ENCODE data around the gene SPNS2.

DNA sequence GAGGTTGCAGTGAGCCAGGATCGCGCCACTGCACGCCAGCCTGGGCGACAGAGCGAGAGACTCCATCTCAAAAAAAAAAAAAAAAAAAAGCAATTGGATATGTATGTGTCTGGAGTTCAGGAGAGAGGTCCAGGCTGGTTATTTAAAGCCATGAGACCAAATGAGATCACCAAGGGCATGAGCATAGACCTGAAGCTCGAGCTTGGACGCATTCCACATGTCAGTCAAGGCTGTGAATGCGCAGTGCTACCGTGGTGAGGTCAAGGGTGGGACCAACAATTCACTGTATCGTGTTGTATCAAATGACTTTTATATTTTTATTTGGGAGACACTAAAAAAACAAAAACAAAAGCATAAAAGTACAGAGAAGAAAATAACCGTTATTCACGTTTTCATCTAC is 29.1 kb upstream of the SPNS2 start:
- TF ChIP-seq, protein P1, sequence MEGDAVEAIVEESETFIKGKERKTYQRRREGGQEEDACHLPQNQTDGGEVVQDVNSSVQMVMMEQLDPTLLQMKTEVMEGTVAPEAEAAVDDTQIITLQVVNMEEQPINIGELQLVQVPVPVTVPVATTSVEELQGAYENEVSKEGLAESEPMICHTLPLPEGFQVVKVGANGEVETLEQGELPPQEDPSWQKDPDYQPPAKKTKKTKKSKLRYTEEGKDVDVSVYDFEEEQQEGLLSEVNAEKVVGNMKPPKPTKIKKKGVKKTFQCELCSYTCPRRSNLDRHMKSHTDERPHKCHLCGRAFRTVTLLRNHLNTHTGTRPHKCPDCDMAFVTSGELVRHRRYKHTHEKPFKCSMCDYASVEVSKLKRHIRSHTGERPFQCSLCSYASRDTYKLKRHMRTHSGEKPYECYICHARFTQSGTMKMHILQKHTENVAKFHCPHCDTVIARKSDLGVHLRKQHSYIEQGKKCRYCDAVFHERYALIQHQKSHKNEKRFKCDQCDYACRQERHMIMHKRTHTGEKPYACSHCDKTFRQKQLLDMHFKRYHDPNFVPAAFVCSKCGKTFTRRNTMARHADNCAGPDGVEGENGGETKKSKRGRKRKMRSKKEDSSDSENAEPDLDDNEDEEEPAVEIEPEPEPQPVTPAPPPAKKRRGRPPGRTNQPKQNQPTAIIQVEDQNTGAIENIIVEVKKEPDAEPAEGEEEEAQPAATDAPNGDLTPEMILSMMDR (IDR thresholded peaks at IDR 0.05) = no peak
- no peak for TF ChIP-seq EZH2 (IDR thresholded peaks at IDR 0.05; ENCODE audit: borderline replicate concordance, insufficient read depth, low read depth, low read length, poor library complexity, severe bottlenecking)

Data from B cell (primary cell).